Measurements from ENCODE around the gene SUSD3.

SUSD3 gene

DNA sequence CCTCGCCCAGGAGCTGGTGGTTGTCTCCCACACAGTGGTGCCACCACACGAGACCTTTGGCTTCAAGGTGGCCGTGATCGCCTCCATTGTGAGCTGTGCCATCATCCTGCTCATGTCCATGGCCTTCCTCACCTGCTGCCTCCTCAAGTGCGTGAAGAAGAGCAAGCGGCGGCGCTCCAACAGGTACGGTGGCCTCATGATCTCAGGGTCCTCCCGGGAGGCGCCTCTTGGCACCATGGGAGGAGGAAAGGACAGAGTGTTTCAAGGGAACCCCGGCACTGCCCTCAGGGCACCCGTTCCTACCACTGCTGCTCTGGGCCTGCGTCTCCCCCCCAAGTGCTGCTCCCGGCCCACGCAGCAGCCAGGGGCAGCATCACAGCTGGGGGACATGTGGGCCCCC lies 19.3 kb downstream of the SUSD3 start:
- no peak for DNase-seq

DNA sequence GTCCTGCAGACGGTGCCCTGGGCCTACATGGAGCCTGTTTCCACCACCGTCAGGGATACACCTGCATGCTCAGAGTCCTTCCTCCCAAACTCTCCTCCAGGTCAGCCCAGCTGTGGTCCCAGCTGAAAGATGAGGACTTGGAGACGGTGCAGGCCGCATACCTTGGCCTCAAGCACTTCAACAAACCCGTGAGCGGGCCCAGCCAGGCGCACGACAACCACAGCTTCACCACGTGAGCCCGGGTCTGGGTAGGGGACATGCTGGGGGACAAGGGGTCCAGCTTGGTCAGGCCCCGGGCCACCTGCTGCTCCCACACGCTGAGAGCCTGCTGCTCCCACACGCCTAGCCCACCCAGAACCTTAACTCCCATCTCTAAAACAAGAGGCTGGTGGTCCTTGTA lies 20.9 kb downstream of the SUSD3 start:
- DNase-seq = no peak

DNA sequence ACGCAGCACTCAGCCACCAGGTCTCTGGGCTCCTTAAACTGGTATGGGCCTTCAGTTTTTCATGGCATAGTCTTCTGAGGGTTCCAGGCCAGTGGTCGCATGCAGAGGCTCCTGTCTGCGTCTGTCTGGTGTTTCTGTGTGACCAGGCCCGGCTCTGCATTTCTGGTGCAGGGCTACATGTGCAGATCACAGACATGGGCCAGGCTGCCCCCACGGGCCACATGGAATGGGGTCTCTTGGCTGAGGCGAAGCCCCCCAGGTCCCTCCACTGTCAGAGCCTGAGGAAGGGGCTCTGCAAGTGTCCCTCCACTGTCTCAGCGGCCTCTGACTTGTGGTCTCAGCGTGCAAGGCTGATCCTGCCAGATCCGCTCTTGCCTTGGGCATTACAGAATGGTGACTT lies 21.9 kb downstream of the SUSD3 start:
- no peak for DNase-seq

- peak in 5 of 14 donors; percentile 12 to 56 (median 40) for DNase-seq
These were observed 22.6 kb downstream of the SUSD3 start for GRCh38 chr9:93081081-93081529.

- no peak for DNase-seq
These were observed 23.4 kb downstream of the SUSD3 start for GRCh38 chr9:93081931-93082330.

DNA sequence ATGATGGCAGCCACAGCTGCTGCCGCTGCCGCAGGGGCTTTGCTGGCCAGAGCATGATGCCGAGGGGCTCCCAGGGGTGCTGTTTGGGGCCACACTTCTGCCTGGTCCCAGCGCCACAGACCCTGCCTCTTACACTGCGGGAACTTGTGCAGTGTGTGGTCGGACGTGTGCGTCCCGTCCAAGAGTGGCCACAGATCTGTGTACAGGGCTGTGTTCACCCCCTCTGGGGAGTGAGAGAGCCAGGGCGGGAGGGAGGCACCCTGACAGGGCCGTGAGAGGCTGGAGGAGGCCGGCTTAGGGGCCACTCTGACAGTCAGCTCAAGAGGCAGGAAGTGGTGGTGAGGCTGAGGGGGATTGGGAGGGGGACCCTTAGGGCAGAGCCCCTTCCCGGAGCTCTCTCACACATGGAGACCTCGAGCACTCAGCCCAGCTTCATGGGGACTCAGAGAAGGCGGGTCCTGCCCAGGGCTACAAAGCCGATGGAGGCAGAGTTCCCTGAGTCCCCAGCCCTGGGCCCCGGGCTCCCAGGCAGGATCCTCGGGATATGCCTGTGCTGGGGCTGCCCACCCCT lies 24.4 kb downstream of the SUSD3 start:
- no peak for DNase-seq

GRCh38 chr9:93083592-93084470 lies 25.3 kb downstream of the SUSD3 start:
- no peak for DNase-seq

- no peak for DNase-seq
These were observed 26.0 kb downstream of the SUSD3 start for GRCh38 chr9:93084471-93084881.

DNA sequence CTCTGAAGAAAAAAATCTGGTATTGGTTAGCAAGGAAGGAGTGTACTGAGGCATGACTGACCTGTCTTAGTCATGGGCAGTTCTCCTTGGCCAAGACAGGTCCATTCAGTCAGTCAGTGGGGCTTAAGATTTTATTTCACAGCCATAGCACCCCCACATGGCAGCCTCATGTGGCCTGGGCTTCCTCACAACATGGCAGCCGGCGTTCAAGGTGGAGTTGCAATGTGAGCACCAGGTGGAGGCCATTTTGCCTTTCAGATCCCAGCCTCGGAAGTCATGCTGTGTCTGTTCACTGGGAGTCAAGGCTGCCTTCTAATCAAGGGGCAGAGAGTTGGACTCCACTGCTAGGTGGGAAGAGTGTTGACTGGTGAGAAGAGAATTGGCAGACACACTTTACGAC lies 27.2 kb downstream of the SUSD3 start:
- DNase-seq = no peak

DNA sequence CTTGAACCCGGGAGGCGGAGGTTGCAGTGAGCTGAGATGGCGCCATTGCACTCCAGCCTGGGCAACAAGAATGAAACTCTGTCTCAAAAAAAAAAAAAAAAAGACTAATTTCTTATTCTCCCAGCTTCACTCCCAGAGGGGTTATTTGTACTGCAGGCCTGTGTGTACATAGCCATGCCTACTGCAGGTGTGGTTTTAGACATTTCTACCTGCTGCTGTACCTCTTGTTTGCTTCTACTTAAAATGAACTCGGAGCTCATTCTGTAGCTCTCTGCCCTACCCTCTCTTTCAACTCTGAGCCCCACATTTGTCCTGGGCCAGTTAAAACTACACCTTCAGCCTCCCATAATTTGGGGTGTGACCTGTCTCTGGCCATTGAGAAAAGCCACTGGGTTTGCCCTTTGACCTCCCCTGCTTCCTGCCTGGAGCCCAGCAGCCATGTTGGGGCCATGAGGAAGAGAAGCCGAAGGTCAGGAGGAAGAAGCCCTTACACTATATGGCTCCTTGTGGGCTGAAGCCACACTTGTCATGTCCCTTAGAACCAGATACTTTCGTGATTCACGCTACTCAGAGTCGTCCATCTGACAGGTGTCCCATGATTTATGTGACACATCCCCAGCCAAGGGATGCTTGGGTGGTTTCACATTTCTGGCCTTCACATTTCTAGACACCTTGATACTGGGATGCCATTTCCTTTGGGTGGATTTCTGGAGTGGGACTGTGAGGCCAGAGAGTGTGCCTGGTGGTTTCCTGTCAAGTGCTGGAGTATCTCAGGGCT lies 28.1 kb downstream of the SUSD3 start:
- DNase-seq = no peak

- DNase-seq = no peak
These were observed 29.6 kb downstream of the SUSD3 start for GRCh38 chr9:93087971-93088655.

- no peak for DNase-seq
These were observed 30.1 kb downstream of the SUSD3 start for GRCh38 chr9:93088656-93089015.

- DNase-seq = no peak
These were observed 30.5 kb downstream of the SUSD3 start for GRCh38 chr9:93089024-93089423.

- no peak for DNase-seq
These were observed 31.0 kb downstream of the SUSD3 start for GRCh38 chr9:93089481-93089991.

- no peak for DNase-seq
These were observed 31.7 kb downstream of the SUSD3 start for GRCh38 chr9:93090091-93090655.

- no peak for DNase-seq
These were observed 32.6 kb downstream of the SUSD3 start for GRCh38 chr9:93091056-93091452.

- peak in 1 of 14 donors; percentile 20 for DNase-seq
These were observed 33.1 kb downstream of the SUSD3 start for GRCh38 chr9:93091453-93092081.

- DNase-seq = no peak
These were observed 33.9 kb downstream of the SUSD3 start for GRCh38 chr9:93092251-93092991.

- DNase-seq = no peak
These were observed 34.8 kb downstream of the SUSD3 start for GRCh38 chr9:93093127-93093876.

All from C1 segment of cervical spinal cord (tissue), 14 donors.